SK-N-SH (cell line): ENCODE results near the gene COPS7A. TPM values are rescaled to one million over a fixed set of nuclear protein-coding genes. Genes with fewer than 3 reads are reported as not detected.

Experiments
- CTCF ChIA-PET: fragments of 300-600, 350-600 bp; formaldehyde crosslinking; extraction: SDS; loops from one replicate; lab custom pipeline; 2021; lab: Yijun Ruan, JAX
- POLR2A ChIA-PET: fragments of 350-600 bp; sonication (Branson Sonifier 250); formaldehyde crosslinking; extraction: SDS; loops from one replicate; lab custom pipeline; 2020; ENCODE audit warnings: antibody characterized with exemption, inconsistent platforms; lab: Yijun Ruan, JAX
- DNase-seq: peaks from one replicate; pipeline ENCODE4 v3.0.0; 2012
- H2AFZ ChIP-seq: fragments of 200-600 bp; sonication (generic); 2 replicates; pipeline ENCODE4 v1.8.1; 2016; ENCODE audit warnings: antibody characterized with exemption, mild to moderate bottlenecking, low read depth
- H3F3A ChIP-seq: fragments of 200-600 bp; sonication (generic); replicated peaks from 2 replicates; pipeline ENCODE3; 2016; ENCODE audit warnings: antibody characterized with exemption, mild to moderate bottlenecking; ENCODE audit not compliant: insufficient read depth
- H3K27ac ChIP-seq, 2 experiments: fragments of 200-500 bp in 1 of 2; fragments of 200-600 bp in 1 of 2; sonication (Bioruptor generic) in 1 of 2; sonication (generic), shearing (Covaris generic) in 1 of 2; 2 replicates each; pipeline versions ENCODE4 v1.5.1 to v1.6.1; 2014 to 2016; ENCODE audit warnings: low read depth in 2 of 2, inconsistent platforms in 1 of 2, low read length in 1 of 2, mild to moderate bottlenecking in 1 of 2, mixed read lengths in 1 of 2
- H3K27me3 ChIP-seq: fragments of 200-600 bp; sonication (generic), shearing (Covaris generic); 2 replicates; pipeline ENCODE4 v1.6.1; 2016; ENCODE audit warnings: mixed run types; ENCODE audit not compliant: insufficient read depth
- H3K36me3 ChIP-seq, 2 experiments: fragments of 200-500 bp in 1 of 2; fragments of 200-600 bp in 1 of 2; sonication (Bioruptor generic) in 1 of 2; sonication (generic) in 1 of 2; replicated peaks in 1 of 2; 2 replicates each; pipeline versions ENCODE3 to v1.5.1; 2014 to 2016; ENCODE audit warnings: low read length in 1 of 2, mild to moderate bottlenecking in 1 of 2; ENCODE audit not compliant: insufficient read depth in 2 of 2, control insufficient read depth in 1 of 2
- H3K4me1 ChIP-seq, 2 experiments: fragments of 200-500 bp in 1 of 2; fragments of 200-600 bp in 1 of 2; sonication (Bioruptor generic) in 1 of 2; sonication (generic), shearing (Covaris generic) in 1 of 2; 2 replicates each; pipeline versions ENCODE4 v1.5.1 to v1.6.1; 2014 to 2016; ENCODE audit warnings: low read depth in 1 of 2, low read length in 1 of 2, mixed run types in 1 of 2; ENCODE audit not compliant: insufficient read depth in 2 of 2, control insufficient read depth in 1 of 2
- H3K4me2 ChIP-seq: fragments of 200-600 bp; sonication (generic), shearing (Covaris generic); 2 replicates; pipeline ENCODE4 v1.6.1; 2017; ENCODE audit warnings: mixed run types
- H3K4me3 ChIP-seq, 2 experiments: fragments of 200-500 bp in 1 of 2; fragments of 200-600 bp in 1 of 2; sonication (Bioruptor generic) in 1 of 2; sonication (generic), shearing (Covaris generic) in 1 of 2; 2 replicates each; pipeline versions ENCODE4 v1.5.1 to v1.8.1; 2014 to 2016; ENCODE audit warnings: low read depth in 2 of 2, inconsistent platforms in 1 of 2, low read length in 1 of 2, mild to moderate bottlenecking in 1 of 2, mixed read lengths in 1 of 2, moderate library complexity in 1 of 2
- H3K79me2 ChIP-seq: fragments of 200-600 bp; sonication (generic); 2 replicates; pipeline ENCODE4 v1.8.1; 2017; ENCODE audit warnings: mild to moderate bottlenecking; ENCODE audit not compliant: insufficient read depth
- H3K9ac ChIP-seq: fragments of 200-600 bp; sonication (generic); 2 replicates; pipeline ENCODE4 v1.6.1; 2017; ENCODE audit warnings: mixed run types
- H3K9me2 ChIP-seq: fragments of 200-600 bp; sonication (generic); 2 replicates; pipeline ENCODE4 v1.6.1; 2017; ENCODE audit warnings: mixed run types
- H3K9me3 ChIP-seq: fragments of 200-600 bp; sonication (generic); 2 replicates; pipeline ENCODE4 v1.6.1; 2017; ENCODE audit warnings: mixed run types, mild to moderate bottlenecking, moderate library complexity
- H4K20me1 ChIP-seq: fragments of 200-600 bp; sonication (generic); 2 replicates; pipeline ENCODE4 v1.6.1; 2017; ENCODE audit warnings: mild to moderate bottlenecking, mixed run types; ENCODE audit not compliant: insufficient read depth
- CHD2 ChIP-seq: fragments of 150-350 bp; IDR thresholded peaks from 2 replicates; pipeline ENCODE4 v1.6.1; 2018; ENCODE audit warnings: low read length; ENCODE audit not compliant: partially characterized antibody
- EP300 ChIP-seq, 2 experiments: IDR thresholded peaks; 2 replicates each; pipeline versions ENCODE4 v1.4.0 to v1.6.1; 2012; ENCODE audit warnings: borderline replicate concordance in 1 of 2, low read depth in 1 of 2, low read length in 1 of 2
- FOSL2 ChIP-seq: IDR thresholded peaks from 2 replicates; pipeline ENCODE4 v1.4.0; 2012; ENCODE audit warnings: low read depth, mild to moderate bottlenecking, moderate library complexity, borderline replicate concordance
- FOXM1 ChIP-seq: IDR thresholded peaks from 2 replicates; pipeline ENCODE4 v1.4.0; 2012; ENCODE audit warnings: low read depth, mild to moderate bottlenecking
- GABPA ChIP-seq: IDR thresholded peaks from 2 replicates; pipeline ENCODE4 v1.4.0; 2012; ENCODE audit warnings: low read depth, mild to moderate bottlenecking
- MXI1 ChIP-seq: IDR thresholded peaks from 2 replicates; pipeline ENCODE4 v1.6.1; 2012; ENCODE audit warnings: mild to moderate bottlenecking, low read depth, low read length, improper control_type of control experiment
- NRF1 ChIP-seq: IDR thresholded peaks from 2 replicates; pipeline ENCODE4 v1.6.1; 2012; ENCODE audit warnings: low read depth, mild to moderate bottlenecking, low read length
- POLR2AphosphoS5 ChIP-seq: IDR thresholded peaks from 2 replicates; pipeline ENCODE4 v1.6.1; 2012; ENCODE audit warnings: low read depth, low read length
- RFX5 ChIP-seq: IDR thresholded peaks from 2 replicates; pipeline ENCODE4 v1.6.1; 2012; ENCODE audit warnings: mild to moderate bottlenecking, improper control_type of control experiment, low read length
- SIN3A ChIP-seq: IDR thresholded peaks from 2 replicates; pipeline ENCODE4 v1.6.1; 2012; ENCODE audit warnings: low read depth, mild to moderate bottlenecking, low read length, moderate library complexity, borderline replicate concordance
- TAF1 ChIP-seq: IDR thresholded peaks from 2 replicates; pipeline ENCODE4 v1.6.1; 2012; ENCODE audit warnings: low read depth, mild to moderate bottlenecking, low read length, moderate library complexity, borderline replicate concordance
- WGBS: methylation state at CpG from one replicate; pipeline ENCODE4 v1.1.6; 2017; ENCODE audit warnings: low lambda C conversion rate; 5-methylcytosine and 5-hydroxymethylcytosine counted together
- polyA plus RNA-seq, 3 experiments: library from polyadenylated mRNA; depleted of rRNA; stranded (reverse); fragments of >200 nt; gene quantifications; 2 replicates each; pipeline ENCODE4 v1.2.3, GENCODE V29; 2012
- TF ChIP-seq, protein P1 (sequence below): fragments of 200-600 bp; sonication (generic); IDR thresholded peaks from 2 replicates; pipeline ENCODE4 v1.6.1; 2017; ENCODE audit warnings: antibody characterized with exemption, mild to moderate bottlenecking, moderate library complexity
- TF ChIP-seq, protein P2 (sequence below): fragments of 150-350 bp; IDR thresholded peaks from 2 replicates; pipeline ENCODE4 v1.6.1; 2016; ENCODE audit warnings: mild to moderate bottlenecking, low read depth, low read length
- TF ChIP-seq, protein P3 (sequence below): IDR thresholded peaks from 2 replicates; pipeline ENCODE4; 2012
- TF ChIP-seq, protein P4 (sequence below): IDR thresholded peaks from 2 replicates; pipeline ENCODE4 v1.6.1; 2012; ENCODE audit warnings: mild to moderate bottlenecking, low read depth, low read length, moderate library complexity
- TF ChIP-seq, protein P5 (sequence below): IDR thresholded peaks from 2 replicates; pipeline ENCODE4 v1.4.0; 2012; ENCODE audit warnings: low read depth, borderline replicate concordance
- TF ChIP-seq, protein P6 (sequence below): fragments of 150-350 bp; IDR thresholded peaks from 2 replicates; pipeline ENCODE4 v1.6.1; 2017; ENCODE audit warnings: antibody characterized with exemption, low read length, low read depth, borderline replicate concordance

COPS7A gene
- polyA plus RNA-seq, 1 of the 3 experiments (the other 2 are of a cell fraction), result 191 TPM

DNA sequence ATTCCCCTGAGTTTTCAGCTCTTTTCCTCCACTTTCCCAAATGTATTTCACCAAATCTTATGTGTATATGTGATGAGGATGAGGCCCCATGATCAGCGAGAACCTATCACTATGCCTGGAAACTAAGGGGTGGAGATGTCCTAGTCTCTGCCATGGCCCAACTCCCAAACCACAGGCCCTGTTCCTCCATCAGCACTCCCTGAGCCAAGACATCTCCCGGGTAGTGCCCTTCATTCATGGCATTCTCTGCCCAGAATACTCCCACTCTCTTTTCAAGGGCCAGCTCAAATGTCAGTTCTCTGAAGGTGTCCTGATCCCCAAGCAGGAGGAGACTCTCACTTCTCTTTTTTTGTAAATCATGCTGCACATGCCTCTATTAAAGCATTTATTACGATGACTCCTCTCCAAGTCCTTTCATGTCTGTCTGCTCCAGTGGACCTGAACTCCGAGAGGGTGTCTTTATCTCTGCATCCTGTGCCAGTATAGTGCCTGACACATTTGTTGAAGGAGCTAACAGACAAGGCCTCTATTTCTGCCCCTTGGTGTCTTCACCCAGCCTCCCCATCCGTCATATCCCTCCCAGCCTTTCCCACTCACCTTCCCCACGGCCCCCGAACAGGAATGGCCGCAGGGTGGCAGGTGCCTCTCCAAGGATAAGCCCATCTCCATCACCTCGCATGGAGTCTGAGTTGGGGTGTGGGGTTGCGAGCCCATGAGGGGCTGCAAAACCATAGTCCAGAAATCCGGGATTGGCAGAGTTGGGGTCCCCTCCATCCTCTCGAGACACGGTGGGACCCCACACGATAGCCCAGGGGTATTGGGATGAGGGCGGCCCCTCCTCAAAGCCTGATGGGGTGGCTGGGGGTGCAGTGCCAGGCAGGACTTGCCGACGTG, 26.9 kb upstream of the COPS7A start (continued):
- TF ChIP-seq, protein P1, sequence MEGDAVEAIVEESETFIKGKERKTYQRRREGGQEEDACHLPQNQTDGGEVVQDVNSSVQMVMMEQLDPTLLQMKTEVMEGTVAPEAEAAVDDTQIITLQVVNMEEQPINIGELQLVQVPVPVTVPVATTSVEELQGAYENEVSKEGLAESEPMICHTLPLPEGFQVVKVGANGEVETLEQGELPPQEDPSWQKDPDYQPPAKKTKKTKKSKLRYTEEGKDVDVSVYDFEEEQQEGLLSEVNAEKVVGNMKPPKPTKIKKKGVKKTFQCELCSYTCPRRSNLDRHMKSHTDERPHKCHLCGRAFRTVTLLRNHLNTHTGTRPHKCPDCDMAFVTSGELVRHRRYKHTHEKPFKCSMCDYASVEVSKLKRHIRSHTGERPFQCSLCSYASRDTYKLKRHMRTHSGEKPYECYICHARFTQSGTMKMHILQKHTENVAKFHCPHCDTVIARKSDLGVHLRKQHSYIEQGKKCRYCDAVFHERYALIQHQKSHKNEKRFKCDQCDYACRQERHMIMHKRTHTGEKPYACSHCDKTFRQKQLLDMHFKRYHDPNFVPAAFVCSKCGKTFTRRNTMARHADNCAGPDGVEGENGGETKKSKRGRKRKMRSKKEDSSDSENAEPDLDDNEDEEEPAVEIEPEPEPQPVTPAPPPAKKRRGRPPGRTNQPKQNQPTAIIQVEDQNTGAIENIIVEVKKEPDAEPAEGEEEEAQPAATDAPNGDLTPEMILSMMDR, result no peak
- TF ChIP-seq, protein P2, sequence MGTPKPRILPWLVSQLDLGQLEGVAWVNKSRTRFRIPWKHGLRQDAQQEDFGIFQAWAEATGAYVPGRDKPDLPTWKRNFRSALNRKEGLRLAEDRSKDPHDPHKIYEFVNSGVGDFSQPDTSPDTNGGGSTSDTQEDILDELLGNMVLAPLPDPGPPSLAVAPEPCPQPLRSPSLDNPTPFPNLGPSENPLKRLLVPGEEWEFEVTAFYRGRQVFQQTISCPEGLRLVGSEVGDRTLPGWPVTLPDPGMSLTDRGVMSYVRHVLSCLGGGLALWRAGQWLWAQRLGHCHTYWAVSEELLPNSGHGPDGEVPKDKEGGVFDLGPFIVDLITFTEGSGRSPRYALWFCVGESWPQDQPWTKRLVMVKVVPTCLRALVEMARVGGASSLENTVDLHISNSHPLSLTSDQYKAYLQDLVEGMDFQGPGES, result no peak
- no peak for TF ChIP-seq POLR2AphosphoS5
- TF ChIP-seq NRF1, result no peak

DNA sequence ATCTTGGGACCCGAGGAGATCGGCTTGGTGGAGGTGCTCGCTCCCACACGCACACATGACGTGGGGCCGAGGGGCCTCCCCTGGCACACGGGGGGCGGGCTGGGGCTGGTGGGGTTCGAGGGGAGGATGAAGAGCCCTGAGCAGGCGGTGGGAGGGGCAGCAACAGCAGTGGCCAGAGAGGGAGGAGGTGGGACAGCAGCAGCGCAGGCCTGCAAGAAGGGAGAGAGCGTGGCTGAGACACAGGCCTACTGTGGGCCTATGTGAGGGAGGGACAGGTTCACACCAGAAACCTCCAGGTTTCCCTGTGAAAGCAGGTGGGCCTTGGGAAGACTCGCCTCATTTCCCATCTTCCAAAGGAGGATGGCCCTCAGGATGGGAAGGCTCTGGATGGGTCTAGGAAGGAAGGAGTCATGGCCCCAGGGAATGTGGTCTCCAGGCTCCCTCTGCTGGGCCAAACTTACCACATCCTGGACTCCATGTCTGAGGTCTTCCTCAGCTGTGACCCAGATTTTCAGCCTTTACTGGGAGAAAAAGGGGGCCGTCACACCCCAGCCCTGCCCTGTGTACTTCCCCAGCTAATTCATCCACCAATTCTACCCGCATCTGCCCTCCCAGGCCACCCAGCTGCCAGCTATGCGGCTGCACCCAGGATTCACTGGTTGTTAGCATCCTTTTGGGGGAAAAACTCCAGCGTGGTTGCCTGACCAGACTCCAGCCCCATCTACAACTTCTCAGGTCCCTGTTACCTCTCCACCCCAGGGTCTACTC, 26.1 kb upstream of the COPS7A start:
- Histone ChIP-seq H3K9me2 (no peaks in the 10 kb centered on the region), H3K27me3 (no peaks in the 10 kb centered on the region)
- no peak for TF ChIP-seq GABPA
- TF ChIP-seq MXI1, result no peak
- TF ChIP-seq, protein P3, sequence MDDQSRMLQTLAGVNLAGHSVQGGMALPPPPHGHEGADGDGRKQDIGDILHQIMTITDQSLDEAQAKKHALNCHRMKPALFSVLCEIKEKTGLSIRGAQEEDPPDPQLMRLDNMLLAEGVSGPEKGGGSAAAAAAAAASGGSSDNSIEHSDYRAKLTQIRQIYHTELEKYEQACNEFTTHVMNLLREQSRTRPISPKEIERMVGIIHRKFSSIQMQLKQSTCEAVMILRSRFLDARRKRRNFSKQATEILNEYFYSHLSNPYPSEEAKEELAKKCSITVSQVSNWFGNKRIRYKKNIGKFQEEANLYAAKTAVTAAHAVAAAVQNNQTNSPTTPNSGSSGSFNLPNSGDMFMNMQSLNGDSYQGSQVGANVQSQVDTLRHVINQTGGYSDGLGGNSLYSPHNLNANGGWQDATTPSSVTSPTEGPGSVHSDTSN, result no peak
- TF ChIP-seq, protein P4, sequence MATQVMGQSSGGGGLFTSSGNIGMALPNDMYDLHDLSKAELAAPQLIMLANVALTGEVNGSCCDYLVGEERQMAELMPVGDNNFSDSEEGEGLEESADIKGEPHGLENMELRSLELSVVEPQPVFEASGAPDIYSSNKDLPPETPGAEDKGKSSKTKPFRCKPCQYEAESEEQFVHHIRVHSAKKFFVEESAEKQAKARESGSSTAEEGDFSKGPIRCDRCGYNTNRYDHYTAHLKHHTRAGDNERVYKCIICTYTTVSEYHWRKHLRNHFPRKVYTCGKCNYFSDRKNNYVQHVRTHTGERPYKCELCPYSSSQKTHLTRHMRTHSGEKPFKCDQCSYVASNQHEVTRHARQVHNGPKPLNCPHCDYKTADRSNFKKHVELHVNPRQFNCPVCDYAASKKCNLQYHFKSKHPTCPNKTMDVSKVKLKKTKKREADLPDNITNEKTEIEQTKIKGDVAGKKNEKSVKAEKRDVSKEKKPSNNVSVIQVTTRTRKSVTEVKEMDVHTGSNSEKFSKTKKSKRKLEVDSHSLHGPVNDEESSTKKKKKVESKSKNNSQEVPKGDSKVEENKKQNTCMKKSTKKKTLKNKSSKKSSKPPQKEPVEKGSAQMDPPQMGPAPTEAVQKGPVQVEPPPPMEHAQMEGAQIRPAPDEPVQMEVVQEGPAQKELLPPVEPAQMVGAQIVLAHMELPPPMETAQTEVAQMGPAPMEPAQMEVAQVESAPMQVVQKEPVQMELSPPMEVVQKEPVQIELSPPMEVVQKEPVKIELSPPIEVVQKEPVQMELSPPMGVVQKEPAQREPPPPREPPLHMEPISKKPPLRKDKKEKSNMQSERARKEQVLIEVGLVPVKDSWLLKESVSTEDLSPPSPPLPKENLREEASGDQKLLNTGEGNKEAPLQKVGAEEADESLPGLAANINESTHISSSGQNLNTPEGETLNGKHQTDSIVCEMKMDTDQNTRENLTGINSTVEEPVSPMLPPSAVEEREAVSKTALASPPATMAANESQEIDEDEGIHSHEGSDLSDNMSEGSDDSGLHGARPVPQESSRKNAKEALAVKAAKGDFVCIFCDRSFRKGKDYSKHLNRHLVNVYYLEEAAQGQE, result no peak
- TF ChIP-seq NRF1, result no peak
- no peak for TF ChIP-seq TAF1
- TF ChIP-seq EP300 (IDR thresholded peaks at IDR 0.05; ENCODE audit: borderline replicate concordance in 1 of 2, low read depth in 1 of 2, low read length in 1 of 2), result no peak
- TF ChIP-seq, protein P5, sequence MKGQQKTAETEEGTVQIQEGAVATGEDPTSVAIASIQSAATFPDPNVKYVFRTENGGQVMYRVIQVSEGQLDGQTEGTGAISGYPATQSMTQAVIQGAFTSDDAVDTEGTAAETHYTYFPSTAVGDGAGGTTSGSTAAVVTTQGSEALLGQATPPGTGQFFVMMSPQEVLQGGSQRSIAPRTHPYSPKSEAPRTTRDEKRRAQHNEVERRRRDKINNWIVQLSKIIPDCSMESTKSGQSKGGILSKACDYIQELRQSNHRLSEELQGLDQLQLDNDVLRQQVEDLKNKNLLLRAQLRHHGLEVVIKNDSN, result no peak
- no peak for TF ChIP-seq FOXM1
- TF ChIP-seq SIN3A, result 0 out of 2 replicates have a peak, but pooled peaks have one; percentile 20
- no peak for TF ChIP-seq RFX5
- TF ChIP-seq FOSL2, result no peak
- TF ChIP-seq, protein P6, sequence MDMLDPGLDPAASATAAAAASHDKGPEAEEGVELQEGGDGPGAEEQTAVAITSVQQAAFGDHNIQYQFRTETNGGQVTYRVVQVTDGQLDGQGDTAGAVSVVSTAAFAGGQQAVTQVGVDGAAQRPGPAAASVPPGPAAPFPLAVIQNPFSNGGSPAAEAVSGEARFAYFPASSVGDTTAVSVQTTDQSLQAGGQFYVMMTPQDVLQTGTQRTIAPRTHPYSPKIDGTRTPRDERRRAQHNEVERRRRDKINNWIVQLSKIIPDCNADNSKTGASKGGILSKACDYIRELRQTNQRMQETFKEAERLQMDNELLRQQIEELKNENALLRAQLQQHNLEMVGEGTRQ, result no peak
- TF ChIP-seq CHD2, result no peak

More for the DNA sequence above, 26.1 kb upstream of the COPS7A start:
- H3K4me2 ChIP-seq, result peak overlapping the region; percentile 98; the same call in 1 of the 2 replicates
- peak; percentile 75 for DNase-seq
- POLR2A ChIA-PET, result interaction anchor here (2.9 to 3.1 kb wide), 2 partner anchors 8 to 26 kb away, joined by 22 to 38 read pairs; partner anchors contain the start of genes COPS7A and ZNF384
- H3K4me3 ChIP-seq, result no peak overlapping the region; a peak in 1 of 4 replicates
- H2AFZ ChIP-seq, result no peak overlapping the region
- peaks cover 11% of the 10 kb centered on the region for H3K79me2 ChIP-seq
- no peaks in the 10 kb centered on the region for H4K20me1 ChIP-seq
- peaks cover 12% of the 10 kb centered on the region for H3F3A ChIP-seq
- no peaks in the 10 kb centered on the region for H3K9me3 ChIP-seq
- no peak overlapping the region for H3K9ac ChIP-seq
- CTCF ChIA-PET, result interaction anchor here (0.6 to 2.7 kb wide), 10 partner anchors 9 to 320 kb away, joined by 3 to 13 read pairs (median 3); partner anchors contain the start of genes MLF2 and ZNF384
- peaks cover 0 to 15% of the 10 kb centered on the region in 2 experiments for H3K36me3 ChIP-seq
- peak overlapping the region in 1 of 2 experiments; percentile 12; a peak in 2 of 4 replicates for H3K27ac ChIP-seq
- WGBS, result 82% methylated on average over 9 of the region's 17 CpGs
- H3K4me1 ChIP-seq, result peaks cover 6 to 13% of the 10 kb centered on the region in 2 experiments; a peak in 2 of 4 replicates
